ENCODE measurements around the gene ANKS1B.

DNA sequence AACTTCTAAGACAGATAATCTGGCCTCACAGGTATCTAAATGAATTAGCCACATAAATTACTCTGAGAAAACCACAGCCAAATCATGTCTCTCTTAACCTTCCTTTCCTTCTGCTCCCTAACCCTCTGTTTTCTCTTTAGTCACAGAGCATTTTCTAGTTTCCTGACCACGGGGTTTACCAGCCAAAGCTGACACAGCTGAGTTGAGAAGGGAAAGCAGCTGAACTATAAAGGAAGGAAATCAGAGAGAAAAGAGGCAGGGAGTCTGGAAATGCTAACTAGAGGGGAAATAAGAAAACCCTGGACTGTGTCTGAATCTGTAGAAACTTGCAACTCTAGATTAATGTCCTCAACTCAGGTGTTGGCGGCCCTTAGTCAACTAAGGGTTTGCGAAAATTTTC, 24.4 kb downstream of the ANKS1B start:
- no peak for TF ChIP-seq CTCF (IDR thresholded peaks at IDR 0.05)
- no peak for TF ChIP-seq POLR2A (IDR thresholded peaks at IDR 0.05)
